HL-60/S4 (cell line): Measurements from ENCODE around the gene SLC35G6.
"Not testable (repeated sequence)": the region's sequence is repeated elsewhere in the genome, so short reads cannot be mapped to it uniquely, and the experiment has no call there.

Experiments
- in situ Hi-C: fragments of 300-500 bp; cut with MboI; formaldehyde crosslinking; loops from 2 replicates; pipeline ENCODE4 v1.14.3; 2022; ENCODE audit warnings: low sequenced_read_pairs

The SLC35G6 gene

GRCh38 chr17:7460850-7461660, 20.2 kb upstream of the SLC35G6 start:
- in situ Hi-C loops: no loop called here

GRCh38 chr17:7462474-7463371, 18.5 kb upstream of the SLC35G6 start:
- in situ Hi-C loops: no loop called here

GRCh38 chr17:7463372-7463846, 17.8 kb upstream of the SLC35G6 start:
- in situ Hi-C loops: no loop called here

GRCh38 chr17:7464081-7464480, 17.2 kb upstream of the SLC35G6 start:
- in situ Hi-C loops: no loop called here

GRCh38 chr17:7465597-7466275, 15.5 kb upstream of the SLC35G6 start:
- in situ Hi-C loops: no loop called here

- in situ Hi-C loops: no loop called here
Observed at GRCh38 chr17:7466318-7466638, 15.0 kb upstream of the SLC35G6 start.

GRCh38 chr17:7466639-7467341, 14.5 kb upstream of the SLC35G6 start:
- in situ Hi-C loops: no loop called here

GRCh38 chr17:7467498-7467897, 13.7 kb upstream of the SLC35G6 start:
- in situ Hi-C loops: no loop called here

- in situ Hi-C loops: no loop called here
Observed at GRCh38 chr17:7468290-7468689, 13.0 kb upstream of the SLC35G6 start.

- in situ Hi-C loops: no loop called here
Observed at GRCh38 chr17:7468804-7469389, 12.3 kb upstream of the SLC35G6 start.

- in situ Hi-C loops: not testable (repeated sequence)
Observed at GRCh38 chr17:7469843-7470242, 11.4 kb upstream of the SLC35G6 start.

GRCh38 chr17:7470457-7470973, 10.7 kb upstream of the SLC35G6 start:
- in situ Hi-C loops: not testable (repeated sequence)

GRCh38 chr17:7471729-7472128, 9.5 kb upstream of the SLC35G6 start:
- in situ Hi-C loops: no loop called here

GRCh38 chr17:7474767-7475166, 6.5 kb upstream of the SLC35G6 start:
- in situ Hi-C loops: not testable (repeated sequence)

GRCh38 chr17:7475764-7476422, 5.4 kb upstream of the SLC35G6 start:
- in situ Hi-C loops: no loop called here

- in situ Hi-C loops: no loop called here
Observed at GRCh38 chr17:7476494-7476893, 4.8 kb upstream of the SLC35G6 start.

- in situ Hi-C loops: no loop called here
Observed at GRCh38 chr17:7476951-7477350, 4.3 kb upstream of the SLC35G6 start.

GRCh38 chr17:7477392-7478275, 3.6 kb upstream of the SLC35G6 start:
- in situ Hi-C loops: no loop called here
